Activated CD8-positive, alpha-beta memory T cell treated with anti-CD3 and anti-CD28 coated beads, Interleukin-2, amount 50 U/mL, for 4 hours (primary cell): ENCODE results near the gene DHCR7.

Source experiments
- DNase-seq: peaks from one replicate; pipeline ENCODE4 v3.0.0-alpha.2; 2020

The DHCR7 gene

GRCh38 chr11:71406681-71407080 is 41.5 kb downstream of the DHCR7 start:
- DNase-seq = no peak

- no peak for DNase-seq
Observed at GRCh38 chr11:71404209-71404608, 44.0 kb downstream of the DHCR7 start.

- no peak for DNase-seq
Observed at GRCh38 chr11:71402878-71403277, 45.3 kb downstream of the DHCR7 start.

- no peak for DNase-seq
Observed at GRCh38 chr11:71400216-71400615, 48.0 kb downstream of the DHCR7 start.

- DNase-seq = no peak
Observed at GRCh38 chr11:71399341-71399740, 48.9 kb downstream of the DHCR7 start.

GRCh38 chr11:71397961-71398360 is 50.2 kb downstream of the DHCR7 start:
- DNase-seq = no peak

- DNase-seq = no peak
Observed at GRCh38 chr11:71397331-71397860, 50.8 kb downstream of the DHCR7 start.

- no peak for DNase-seq
Observed at GRCh38 chr11:71396548-71397123, 51.6 kb downstream of the DHCR7 start.

- no peak for DNase-seq
Observed at GRCh38 chr11:71395774-71396173, 52.4 kb downstream of the DHCR7 start.

- no peak for DNase-seq
Observed at GRCh38 chr11:71395263-71395560, 53.0 kb downstream of the DHCR7 start.

- DNase-seq = no peak
Observed at GRCh38 chr11:71393283-71393682, 54.9 kb downstream of the DHCR7 start.

GRCh38 chr11:71391796-71392195 is 56.4 kb downstream of the DHCR7 start:
- no peak for DNase-seq

GRCh38 chr11:71391352-71391751 is 56.8 kb downstream of the DHCR7 start:
- DNase-seq = no peak

- no peak for DNase-seq
Observed at GRCh38 chr11:71388637-71389235, 59.5 kb downstream of the DHCR7 start.

GRCh38 chr11:71387784-71388636 is 60.2 kb downstream of the DHCR7 start:
- no peak for DNase-seq

- DNase-seq = no peak
Observed at GRCh38 chr11:71387200-71387599, 61.0 kb downstream of the DHCR7 start.

GRCh38 chr11:71386202-71386601 is 62.0 kb downstream of the DHCR7 start:
- no peak for DNase-seq

- no peak for DNase-seq
Observed at GRCh38 chr11:71385091-71385490, 63.1 kb downstream of the DHCR7 start.

- DNase-seq = no peak
Observed at GRCh38 chr11:71384561-71384960, 63.6 kb downstream of the DHCR7 start.
